Loucy (cell line): ENCODE measurements around the gene DENND5A.

Source experiments
- H2AFZ ChIP-seq: fragments of 200-600 bp; sonication (generic); 2 replicates; pipeline ENCODE4 v1.6.0; 2016; ENCODE audit warnings: antibody characterized with exemption, mild to moderate bottlenecking, low read length, moderate library complexity
- H3F3A ChIP-seq: fragments of 200-600 bp; 2 replicates; pipeline ENCODE4 v1.6.0; 2016; ENCODE audit warnings: antibody characterized with exemption, low read depth, mild to moderate bottlenecking
- H3K27me3 ChIP-seq: fragments of 200-600 bp; sonication (generic); 2 replicates; pipeline ENCODE4 v1.6.1; 2014; ENCODE audit warnings: low read length, mild to moderate bottlenecking; ENCODE audit not compliant: insufficient read depth, poor library complexity, severe bottlenecking
- H3K36me3 ChIP-seq: fragments of 200-600 bp; sonication (generic); 2 replicates; pipeline ENCODE4 v1.6.1; 2016; ENCODE audit warnings: low read length; ENCODE audit not compliant: insufficient read depth
- H3K4me1 ChIP-seq: fragments of 200-600 bp; sonication (generic); 2 replicates; pipeline ENCODE4 v1.5.1; 2014; ENCODE audit warnings: low read length, mild to moderate bottlenecking; ENCODE audit not compliant: insufficient read depth, poor library complexity, severe bottlenecking
- H3K4me2 ChIP-seq: fragments of 200-600 bp; sonication (generic); 2 replicates; pipeline ENCODE4 v1.6.0; 2014; ENCODE audit warnings: antibody characterized with exemption, low read length, low read depth, mild to moderate bottlenecking; ENCODE audit not compliant: poor library complexity, severe bottlenecking
- H3K4me3 ChIP-seq: fragments of 200-600 bp; sonication (generic); 2 replicates; pipeline ENCODE4 v1.5.1; 2014; ENCODE audit warnings: low read length, mild to moderate bottlenecking, mixed read lengths; ENCODE audit not compliant: poor library complexity, severe bottlenecking
- H3K79me2 ChIP-seq: fragments of 200-600 bp; sonication (generic); 2 replicates; pipeline ENCODE4 v1.6.1; 2014; ENCODE audit warnings: low read length; ENCODE audit not compliant: insufficient read depth
- H3K9ac ChIP-seq: fragments of 200-600 bp; sonication (generic); 2 replicates; pipeline ENCODE4 v1.6.0; 2014; ENCODE audit warnings: mild to moderate bottlenecking, low read depth, low read length, moderate library complexity; ENCODE audit not compliant: poor library complexity, severe bottlenecking
- H3K9me2 ChIP-seq: fragments of 200-600 bp; sonication (generic); replicated peaks from 2 replicates; pipeline ENCODE4 v1.6.1; 2016; ENCODE audit warnings: low read depth, low read length, mixed read lengths
- H3K9me3 ChIP-seq: fragments of 200-600 bp; sonication (generic); 2 replicates; pipeline ENCODE4 v1.6.1; 2014; ENCODE audit warnings: mild to moderate bottlenecking, antibody characterized with exemption, low read length, low read depth; ENCODE audit not compliant: insufficient read depth
- H4K20me1 ChIP-seq: fragments of 200-600 bp; sonication (generic); 2 replicates; pipeline ENCODE4 v1.6.0; 2014; ENCODE audit warnings: antibody characterized with exemption, low read length, mild to moderate bottlenecking; ENCODE audit not compliant: insufficient read depth, poor library complexity, severe bottlenecking
- EZH2phosphoT487 ChIP-seq: fragments of 200-600 bp; IDR thresholded peaks from 2 replicates; pipeline ENCODE4 v1.6.1; 2018; ENCODE audit warnings: antibody characterized with exemption, mild to moderate bottlenecking, moderate library complexity, borderline replicate concordance
- TF ChIP-seq, protein P1 (sequence below): fragments of 200-600 bp; sonication (generic); conservative IDR thresholded peaks from 2 replicates; pipeline ENCODE4 v1.5.1; 2014; ENCODE audit warnings: mild to moderate bottlenecking, antibody characterized with exemption, low read length

The DENND5A gene

DNA sequence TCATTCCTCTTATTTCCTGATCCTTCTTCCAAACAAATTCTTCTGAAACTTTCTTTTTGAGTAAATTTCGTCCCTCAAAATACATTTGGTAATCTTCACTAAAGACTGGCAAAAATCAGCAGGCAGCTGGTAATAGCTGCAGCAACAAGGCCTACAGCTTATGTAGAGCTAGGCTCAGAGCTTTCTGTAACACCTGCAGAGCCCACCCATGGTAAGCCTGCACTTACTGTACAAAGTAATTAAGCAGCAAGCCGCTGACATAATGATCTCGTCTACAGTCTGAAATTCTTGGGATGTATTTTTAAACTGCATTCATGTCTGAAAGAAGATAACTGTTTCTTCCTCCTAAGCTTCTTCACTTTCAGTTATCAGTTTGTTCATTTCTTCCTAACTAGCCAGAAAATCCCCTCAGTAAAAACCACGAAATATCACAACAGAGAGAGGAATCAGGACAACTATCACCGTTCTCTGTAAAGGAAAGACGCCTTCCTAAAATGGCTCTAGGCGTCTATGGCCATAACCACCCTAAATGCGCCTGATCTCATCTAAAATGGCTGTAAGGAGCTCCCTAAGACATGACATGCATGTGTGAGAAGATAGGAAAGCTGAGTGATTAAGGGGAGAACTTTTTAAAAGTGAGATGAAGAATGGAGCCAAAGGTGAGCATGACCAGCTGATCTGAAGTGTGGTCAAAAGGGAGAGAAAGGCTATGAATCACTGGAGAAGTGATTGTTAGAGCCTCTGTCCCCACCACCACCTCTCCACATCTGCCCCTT, 56.2 kb downstream of the DENND5A start:
- H3K4me3 ChIP-seq: no peak overlapping the region
- H3K4me2 ChIP-seq: no peak overlapping the region
- H4K20me1 ChIP-seq: no peaks in the 10 kb centered on the region
- no peaks in the 10 kb centered on the region for H3F3A ChIP-seq
- H3K27me3 ChIP-seq: no peaks in the 10 kb centered on the region
- no peak overlapping the region for H3K9ac ChIP-seq
- TF ChIP-seq, protein P1, sequence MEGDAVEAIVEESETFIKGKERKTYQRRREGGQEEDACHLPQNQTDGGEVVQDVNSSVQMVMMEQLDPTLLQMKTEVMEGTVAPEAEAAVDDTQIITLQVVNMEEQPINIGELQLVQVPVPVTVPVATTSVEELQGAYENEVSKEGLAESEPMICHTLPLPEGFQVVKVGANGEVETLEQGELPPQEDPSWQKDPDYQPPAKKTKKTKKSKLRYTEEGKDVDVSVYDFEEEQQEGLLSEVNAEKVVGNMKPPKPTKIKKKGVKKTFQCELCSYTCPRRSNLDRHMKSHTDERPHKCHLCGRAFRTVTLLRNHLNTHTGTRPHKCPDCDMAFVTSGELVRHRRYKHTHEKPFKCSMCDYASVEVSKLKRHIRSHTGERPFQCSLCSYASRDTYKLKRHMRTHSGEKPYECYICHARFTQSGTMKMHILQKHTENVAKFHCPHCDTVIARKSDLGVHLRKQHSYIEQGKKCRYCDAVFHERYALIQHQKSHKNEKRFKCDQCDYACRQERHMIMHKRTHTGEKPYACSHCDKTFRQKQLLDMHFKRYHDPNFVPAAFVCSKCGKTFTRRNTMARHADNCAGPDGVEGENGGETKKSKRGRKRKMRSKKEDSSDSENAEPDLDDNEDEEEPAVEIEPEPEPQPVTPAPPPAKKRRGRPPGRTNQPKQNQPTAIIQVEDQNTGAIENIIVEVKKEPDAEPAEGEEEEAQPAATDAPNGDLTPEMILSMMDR: no peak
- no peak for TF ChIP-seq EZH2phosphoT487
- no peaks in the 10 kb centered on the region for H3K9me2 ChIP-seq
- peaks cover 8% of the 10 kb centered on the region; the same call in 1 of the 2 replicates for H3K36me3 ChIP-seq
- H2AFZ ChIP-seq: no peak overlapping the region
- peaks cover 20% of the 10 kb centered on the region; the same call in 1 of the 2 replicates for H3K79me2 ChIP-seq
- H3K9me3 ChIP-seq: no peaks in the 10 kb centered on the region
- peaks cover 8% of the 10 kb centered on the region for H3K4me1 ChIP-seq

DNA sequence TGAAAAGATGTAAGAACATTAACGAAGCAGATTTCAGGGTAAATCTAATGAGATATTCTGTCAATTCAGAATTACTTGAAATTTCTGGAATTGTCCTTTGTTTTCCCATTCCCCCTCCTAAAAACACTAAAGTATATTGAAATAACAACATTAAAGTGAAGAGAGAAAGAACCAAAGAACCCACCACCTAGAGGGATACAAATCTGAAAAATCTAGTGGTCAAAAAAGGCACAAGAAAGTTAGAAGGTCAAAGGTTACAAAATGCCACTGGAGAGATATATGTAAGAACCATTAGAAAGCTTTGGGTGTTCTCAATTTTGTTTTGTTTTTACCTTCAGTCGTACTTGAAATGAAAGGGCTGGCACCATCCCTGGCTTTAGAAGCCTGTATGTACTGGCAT, 57.9 kb downstream of the DENND5A start:
- Histone ChIP-seq H3K79me2 (peaks cover 20% of the 10 kb centered on the region; the same call in 1 of the 2 replicates), H4K20me1 (no peaks in the 10 kb centered on the region), H3K9me2 (no peaks in the 10 kb centered on the region), H3F3A (no peaks in the 10 kb centered on the region), H3K4me3 (no peak overlapping the region), H3K9ac (no peak overlapping the region), H2AFZ (no peak overlapping the region), H3K4me2 (no peak overlapping the region), H3K4me1 (peaks cover 8% of the 10 kb centered on the region), H3K36me3 (peaks cover 19% of the 10 kb centered on the region; the same call in 1 of the 2 replicates), H3K27me3 (no peaks in the 10 kb centered on the region), H3K9me3 (no peaks in the 10 kb centered on the region)
- TF ChIP-seq EZH2phosphoT487: no peak
- TF ChIP-seq, protein P1: no peak

DNA sequence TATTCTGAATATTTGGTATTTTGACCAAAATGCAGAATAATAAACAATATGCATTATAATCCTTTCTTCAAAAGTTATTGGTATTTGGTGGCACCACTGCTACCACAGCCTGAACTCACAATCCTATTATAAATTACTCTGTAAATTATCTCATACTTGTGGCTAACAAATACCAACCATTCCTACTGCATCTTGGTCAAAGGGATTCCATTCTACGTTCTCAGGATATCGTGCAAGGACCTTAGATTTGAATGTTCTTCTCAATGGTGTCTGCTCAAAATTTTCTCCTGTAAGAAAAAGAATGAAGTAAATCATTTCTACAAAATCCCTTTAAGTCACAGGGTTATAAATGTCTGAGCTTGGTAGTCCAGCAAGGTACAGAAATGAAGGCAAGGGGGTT, 58.7 kb downstream of the DENND5A start:
- TF ChIP-seq EZH2phosphoT487: no peak
- TF ChIP-seq, protein P1: no peak
- H3K36me3 ChIP-seq: peaks cover 19% of the 10 kb centered on the region; the same call in 1 of the 2 replicates
- peaks cover 8% of the 10 kb centered on the region for H3K4me1 ChIP-seq
- H3K4me2 ChIP-seq: no peak overlapping the region
- no peak overlapping the region for H3K4me3 ChIP-seq
- no peaks in the 10 kb centered on the region for H3K9me2 ChIP-seq
- peaks cover 17% of the 10 kb centered on the region; the same call in 1 of the 2 replicates for H3K79me2 ChIP-seq
- H2AFZ ChIP-seq: no peak overlapping the region
- no peaks in the 10 kb centered on the region for H3K9me3 ChIP-seq
- no peaks in the 10 kb centered on the region for H4K20me1 ChIP-seq
- no peaks in the 10 kb centered on the region for H3K27me3 ChIP-seq
- no peaks in the 10 kb centered on the region for H3F3A ChIP-seq
- no peak overlapping the region for H3K9ac ChIP-seq
